GM19328 (cell line): ENCODE measurements around the gene TGFBR3.

Source experiments
- ATAC-seq: cut with Tn5 transposase; IDR thresholded peaks from one replicate; pipeline ENCODE4 v1.9.1; 2021; ENCODE audit warnings: mild to moderate bottlenecking, moderate library complexity; ENCODE audit not compliant: unreplicated experiment

The TGFBR3 gene

DNA sequence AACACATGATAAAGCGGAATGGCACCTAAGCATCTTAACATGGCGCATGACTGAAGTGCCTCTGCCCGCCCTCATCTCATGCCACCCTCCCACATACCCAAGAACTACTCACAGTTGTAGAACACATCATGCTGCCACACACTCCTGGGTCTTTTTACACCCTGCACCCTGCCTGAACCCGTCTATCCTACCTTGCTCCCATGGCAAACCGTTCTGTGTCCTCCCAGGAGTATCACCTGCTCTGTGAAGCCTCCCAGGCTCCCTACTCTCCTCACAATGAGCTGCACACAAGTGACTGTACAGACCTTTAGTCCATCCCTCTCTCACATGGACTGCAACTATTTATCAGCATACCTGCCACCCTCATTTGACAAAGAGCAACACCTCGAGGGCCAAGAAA, 144.0 kb downstream of the TGFBR3 start:
- ATAC-seq, result no peak

GRCh38 chr1:91741301-91741700, 144.7 kb downstream of the TGFBR3 start:
- ATAC-seq, result no peak

DNA sequence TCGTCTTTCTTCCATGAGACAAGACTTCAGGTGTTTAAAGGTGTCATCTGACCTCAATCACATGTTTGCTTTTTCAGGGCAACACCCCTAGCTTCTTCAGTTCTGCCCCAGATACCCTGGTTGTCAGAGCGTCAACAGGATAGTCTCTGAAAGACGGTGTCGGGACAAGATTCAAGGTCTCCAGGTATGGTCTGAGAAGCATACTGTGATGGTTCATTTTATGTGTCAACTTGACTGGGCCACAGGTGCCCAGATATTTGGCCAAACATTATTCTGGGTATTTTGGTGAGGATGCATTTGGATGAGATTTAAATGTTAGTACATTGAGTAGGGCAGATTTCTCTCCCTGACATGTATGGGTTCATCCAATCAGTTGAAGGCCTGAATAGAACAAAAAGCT, 148.3 kb downstream of the TGFBR3 start:
- ATAC-seq, result no peak

DNA sequence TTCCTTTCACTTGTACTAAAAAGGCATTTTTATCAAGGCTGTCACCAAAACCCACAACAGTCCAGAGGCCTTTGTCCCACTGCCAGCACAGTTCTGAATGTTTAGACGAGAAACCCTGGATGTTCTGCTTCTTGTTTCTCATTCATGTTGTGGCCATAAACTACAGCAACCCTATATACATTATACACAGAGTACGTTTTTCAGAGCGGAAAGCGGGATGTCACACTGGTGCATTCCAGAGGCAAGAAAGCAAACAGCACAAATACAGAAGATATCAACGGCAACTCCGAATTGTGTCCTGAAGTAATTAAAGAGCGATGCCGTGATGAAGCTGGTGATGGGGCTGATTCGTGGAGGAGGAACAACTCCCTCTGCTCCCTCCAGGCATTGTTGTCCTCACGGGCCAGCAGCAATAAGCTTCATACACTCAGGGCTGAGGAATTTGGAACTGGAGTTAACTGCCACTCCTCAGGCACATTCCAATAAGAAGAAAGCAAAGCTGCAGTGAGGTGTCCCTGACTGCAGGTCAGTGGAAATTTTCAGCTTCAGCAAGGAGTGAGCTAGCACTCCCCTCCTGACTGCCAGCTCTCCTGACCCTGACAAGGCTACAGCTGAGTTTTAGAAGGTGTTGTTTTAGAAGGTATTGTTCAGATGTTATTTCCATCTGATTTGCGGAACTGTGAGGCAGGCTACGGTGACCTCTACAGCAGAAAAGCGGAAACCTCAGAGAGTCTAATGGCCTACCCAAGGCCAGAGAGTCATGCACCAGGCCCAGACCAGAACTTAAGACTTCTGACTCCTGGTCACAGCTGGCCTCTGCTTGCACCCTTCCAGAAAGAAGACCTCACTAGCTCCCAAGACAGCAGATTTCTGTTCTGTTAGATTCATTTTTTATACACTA, 149.0 kb downstream of the TGFBR3 start:
- no peak for ATAC-seq

- ATAC-seq, result no peak
Measured at GRCh38 chr1:91736146-91736714, 149.7 kb downstream of the TGFBR3 start.

- no peak for ATAC-seq
Measured at GRCh38 chr1:91735266-91735845, 150.6 kb downstream of the TGFBR3 start.

DNA sequence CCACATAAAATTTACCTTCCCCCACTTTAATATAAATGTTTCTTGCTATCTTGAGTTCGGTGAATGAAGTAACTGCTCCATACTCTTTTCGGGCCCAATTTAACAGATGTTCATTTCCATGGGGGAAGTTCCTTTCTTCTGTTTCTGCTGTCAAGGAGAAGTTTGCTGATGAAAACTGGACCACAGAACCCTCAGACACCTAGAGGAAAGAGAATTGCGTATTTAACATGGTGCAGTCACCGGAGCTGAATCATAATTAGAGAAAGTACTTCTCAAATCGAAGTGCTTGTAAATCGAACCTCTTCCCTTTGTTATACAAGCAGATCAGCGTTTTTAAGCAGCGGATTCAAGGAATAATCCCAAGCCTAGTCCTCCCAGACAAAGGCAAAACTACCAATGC, 151.2 kb downstream of the TGFBR3 start:
- ATAC-seq, result no peak

- ATAC-seq, result no peak
Measured at GRCh38 chr1:91733108-91733710, 152.7 kb downstream of the TGFBR3 start.

DNA sequence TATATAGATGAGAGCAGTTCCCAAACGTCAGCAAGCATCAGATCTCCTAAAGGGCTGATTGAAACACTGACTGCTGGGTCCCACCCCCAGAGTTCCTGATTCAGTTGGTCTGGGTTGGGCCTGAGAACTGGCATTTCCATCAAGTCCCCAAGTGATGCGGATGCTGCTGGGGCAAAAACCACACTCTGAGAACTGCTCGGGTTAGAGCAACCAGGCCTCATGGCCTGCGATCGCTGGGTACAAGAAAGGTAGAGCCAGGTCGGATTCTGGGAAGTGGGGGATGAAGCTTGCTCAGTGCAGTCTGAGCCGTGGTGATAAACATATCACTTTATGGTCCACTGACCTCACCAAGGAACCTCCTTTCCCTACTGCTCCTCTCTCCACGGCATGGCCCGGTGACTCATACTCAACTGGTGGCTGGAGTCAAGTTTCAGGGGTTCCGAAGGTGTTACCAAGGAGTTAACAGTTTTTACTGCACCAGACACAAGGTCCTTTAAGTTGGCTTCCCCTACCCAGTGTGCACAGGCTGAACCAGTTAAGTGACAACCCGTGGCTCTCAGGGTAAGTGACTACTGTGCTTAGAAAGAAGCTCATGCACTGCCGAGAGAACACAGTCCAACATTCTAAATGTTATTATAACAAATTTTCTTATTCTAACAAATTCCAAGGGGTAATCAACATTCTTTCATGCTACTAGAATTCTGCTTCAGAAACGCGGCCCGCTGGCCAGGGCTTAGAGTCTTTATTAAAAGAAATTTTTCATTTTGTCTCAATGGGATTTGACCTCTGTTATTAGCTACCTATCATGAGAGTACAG, 153.5 kb downstream of the TGFBR3 start:
- ATAC-seq, result no peak

- no peak for ATAC-seq
Measured at GRCh38 chr1:91731815-91732214, 154.1 kb downstream of the TGFBR3 start.

DNA sequence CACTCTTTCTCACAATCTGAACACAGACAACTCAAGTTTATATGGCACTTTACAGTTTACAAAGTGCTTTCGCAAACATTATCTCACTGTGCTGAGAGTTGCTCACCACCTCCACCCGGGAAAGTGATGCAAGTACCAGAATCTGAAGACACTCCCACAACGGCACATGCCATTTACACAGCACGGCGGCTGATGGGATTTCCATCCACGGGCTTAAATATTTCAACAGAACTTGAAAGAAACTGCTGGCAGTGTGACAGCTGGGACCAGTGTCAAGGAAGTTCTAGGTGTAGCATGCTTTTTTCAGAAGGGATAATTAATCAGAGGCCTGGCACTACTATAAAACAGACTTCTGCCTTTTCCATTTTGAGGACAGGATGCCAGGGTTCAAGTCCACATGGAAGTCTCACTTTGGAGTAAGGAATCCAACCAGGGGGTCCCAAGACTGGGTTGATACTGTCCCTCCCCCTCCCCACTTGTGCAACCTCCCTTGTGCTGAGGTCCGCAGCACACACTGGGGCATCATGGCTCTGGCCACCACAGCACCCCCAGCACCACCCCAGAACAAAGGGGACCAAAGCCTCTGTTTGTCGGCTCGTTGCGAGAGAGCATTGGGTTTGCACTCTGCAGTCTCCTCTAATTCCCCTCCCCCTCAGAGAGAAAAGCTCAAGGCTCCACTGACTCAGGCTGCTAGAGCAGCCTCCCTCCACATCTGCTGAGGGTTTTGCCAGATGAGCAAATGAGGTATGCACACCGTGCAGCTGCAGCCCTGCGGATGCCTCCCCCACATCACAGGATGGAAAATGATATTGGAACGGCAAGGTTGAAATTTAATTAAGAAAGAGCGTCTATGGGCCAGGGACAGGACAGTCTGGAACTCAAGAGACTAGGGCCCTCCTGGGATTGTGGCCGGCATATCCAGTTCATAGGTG, 154.9 kb downstream of the TGFBR3 start:
- no peak for ATAC-seq

DNA sequence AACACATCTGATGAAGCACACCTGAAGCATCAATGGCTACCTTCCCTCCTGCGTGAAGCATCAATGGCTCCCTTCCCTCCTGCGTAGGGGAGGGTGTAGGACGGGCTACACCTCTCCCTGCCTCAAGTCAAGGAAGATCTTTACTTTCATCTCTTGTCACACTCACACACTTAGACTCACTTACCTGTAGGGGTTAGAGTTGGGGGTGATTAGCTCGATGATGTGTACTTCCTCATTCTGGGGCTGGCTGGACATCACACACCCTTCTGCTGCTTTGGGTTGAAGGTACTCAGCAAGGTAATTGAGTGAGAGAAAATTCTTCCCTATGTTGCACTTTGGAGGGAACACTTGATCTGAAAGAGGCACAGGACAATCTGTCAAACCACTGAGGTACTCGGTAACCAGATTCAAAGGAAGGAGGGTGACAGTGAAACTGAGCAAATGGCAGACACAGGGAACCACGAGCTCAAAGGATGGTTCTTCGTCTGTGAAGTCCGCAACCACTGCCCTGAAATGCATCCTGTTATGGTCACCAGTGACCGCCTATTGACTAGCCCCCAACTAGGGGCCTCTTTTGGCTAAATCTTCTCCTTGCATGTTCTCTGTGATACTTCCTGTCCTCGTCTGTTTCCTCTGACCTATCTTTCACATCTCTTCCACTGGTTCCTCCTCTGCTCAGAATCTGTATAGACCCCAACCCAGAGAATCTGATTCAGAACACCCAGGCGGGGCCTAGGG, 156.2 kb downstream of the TGFBR3 start:
- no peak for ATAC-seq

GRCh38 chr1:91727763-91728162, 158.2 kb downstream of the TGFBR3 start:
- no peak for ATAC-seq

DNA sequence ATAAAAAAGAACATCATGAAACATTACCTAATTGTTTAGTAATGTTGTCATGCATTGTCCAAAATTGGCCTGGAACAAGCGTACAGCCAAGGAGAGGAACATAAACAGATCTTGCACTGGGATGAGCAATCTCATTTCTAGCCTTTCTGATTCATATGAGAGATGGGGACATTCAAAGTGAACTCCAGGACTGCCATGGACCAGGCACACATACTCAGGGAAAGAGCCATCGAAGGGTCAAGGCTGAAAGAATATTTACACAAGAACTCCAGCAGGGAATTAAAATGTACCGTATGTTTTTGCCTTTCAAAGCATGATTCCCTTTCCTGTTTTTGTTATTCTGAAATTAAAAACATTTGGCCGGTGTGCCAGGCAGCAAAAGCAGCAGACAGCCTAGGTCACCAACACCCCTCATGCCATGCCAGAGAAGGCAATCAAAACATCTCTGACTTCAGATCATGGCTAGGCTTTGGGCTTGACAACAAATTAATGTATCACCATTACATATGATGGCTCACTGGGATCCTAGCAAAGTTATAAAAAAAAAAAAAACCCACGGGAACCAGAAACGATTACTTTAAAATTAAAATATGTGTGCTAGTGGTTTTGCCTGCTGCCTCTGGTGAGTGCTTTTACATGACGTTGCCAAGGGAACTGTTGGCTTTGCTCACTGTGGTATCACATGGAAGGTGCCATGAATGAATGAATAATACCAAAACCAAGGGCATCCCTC, 159.8 kb downstream of the TGFBR3 start:
- ATAC-seq, result no peak

- ATAC-seq, result no peak
Measured at GRCh38 chr1:91725618-91725988, 160.3 kb downstream of the TGFBR3 start.

GRCh38 chr1:91724644-91725043, 161.3 kb downstream of the TGFBR3 start:
- ATAC-seq, result no peak

DNA sequence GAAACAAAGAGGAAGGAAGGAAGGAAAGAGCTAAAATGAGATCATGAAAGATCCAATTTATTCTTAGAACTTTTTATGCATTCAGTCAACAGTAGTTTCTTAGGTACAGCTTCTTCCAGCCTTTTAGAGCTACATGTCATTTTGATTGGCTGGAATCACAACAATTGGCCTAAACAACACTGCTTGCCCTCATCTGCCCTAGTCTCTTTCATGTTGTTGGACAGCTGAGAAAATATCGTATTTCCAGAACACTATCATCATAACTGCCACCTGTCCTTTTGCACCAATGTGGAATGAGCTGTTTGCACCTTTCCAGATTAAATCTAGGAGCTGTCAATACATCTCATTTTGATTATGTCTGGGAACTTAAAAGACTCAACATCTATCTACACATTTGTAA, 161.7 kb downstream of the TGFBR3 start:
- ATAC-seq, result no peak

- ATAC-seq, result no peak
Measured at GRCh38 chr1:91720044-91720443, 165.9 kb downstream of the TGFBR3 start.

GRCh38 chr1:91718877-91719276, 167.1 kb downstream of the TGFBR3 start:
- ATAC-seq, result no peak
